ENCODE results near the gene MCTP1.

DNA sequence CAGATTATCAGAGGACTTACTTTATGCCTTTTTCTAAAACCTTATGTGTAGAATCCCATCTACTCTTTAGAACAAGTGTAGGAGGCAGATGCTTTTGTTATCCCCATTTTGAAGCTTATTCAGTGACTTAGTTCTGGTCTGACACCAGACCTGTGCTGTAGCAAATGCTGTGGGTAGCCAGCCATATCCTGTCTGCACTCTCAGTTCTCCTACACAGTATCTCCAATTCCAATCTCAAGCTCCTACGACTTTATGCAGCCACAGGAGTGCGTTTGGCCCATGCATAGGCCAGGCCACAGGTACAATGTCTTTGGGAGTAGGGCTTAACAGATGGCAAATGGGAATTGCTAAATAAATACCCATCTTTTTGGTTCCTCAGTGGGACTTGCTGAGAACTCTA lies 292.6 kb downstream of the MCTP1 start:
- no peak for TF ChIP-seq CTCF (conservative IDR thresholded peaks at IDR 0.05 in 1 of 2, IDR thresholded peaks at IDR 0.05 in 1 of 2; ENCODE audit: extremely low read depth in 1 of 2, insufficient read depth in 1 of 2, low read depth in 1 of 2, low read length in 2 of 2)
- TF ChIP-seq EZH2 (IDR thresholded peaks at IDR 0.05; ENCODE audit: borderline replicate concordance, low read length) = no peak

All from mammary epithelial cell (primary cell).